HG03139 (cell line): Measurements from ENCODE around the gene ABHD17C.
"Not testable (repeated sequence)": the region's sequence is repeated elsewhere in the genome, so short reads cannot be mapped to it uniquely, and the experiment has no call there.

Experiments
- ATAC-seq: cut with Tn5 transposase; IDR thresholded peaks from one replicate; pipeline ENCODE4 v1.9.1; 2021; ENCODE audit not compliant: unreplicated experiment

Gene ABHD17C

GRCh38 chr15:80695099-80695910, at the start of gene ABHD17C:
ABHD17C (plus strand) TSS chr15:80695310; CDS start chr15:80695430, 120 bp downstream.
- ATAC-seq = peak; percentile 68

GRCh38 chr15:80645494-80646065, 49.5 kb upstream of the ABHD17C start:
- no peak for ATAC-seq

GRCh38 chr15:80647424-80647823, 47.7 kb upstream of the ABHD17C start:
- not testable (repeated sequence) for ATAC-seq

- ATAC-seq = no peak
These were observed 40.8 kb upstream of the ABHD17C start for GRCh38 chr15:80654299-80654698.

- ATAC-seq = no peak
These were observed 35.7 kb upstream of the ABHD17C start for GRCh38 chr15:80659375-80659774.

- no peak for ATAC-seq
These were observed 35.0 kb upstream of the ABHD17C start for GRCh38 chr15:80660119-80660518.

- ATAC-seq = no peak
These were observed 33.0 kb upstream of the ABHD17C start for GRCh38 chr15:80662129-80662528.

- ATAC-seq = no peak
These were observed 32.2 kb upstream of the ABHD17C start for GRCh38 chr15:80662757-80663553.

GRCh38 chr15:80665151-80665550, 30.0 kb upstream of the ABHD17C start:
- ATAC-seq = no peak

GRCh38 chr15:80667936-80668335, 27.2 kb upstream of the ABHD17C start:
- ATAC-seq = no peak

GRCh38 chr15:80668546-80669236, 26.4 kb upstream of the ABHD17C start:
- no peak for ATAC-seq

GRCh38 chr15:80669663-80670273, 25.3 kb upstream of the ABHD17C start:
- ATAC-seq = peak; percentile 63

- no peak for ATAC-seq
These were observed 21.4 kb upstream of the ABHD17C start for GRCh38 chr15:80673561-80674244.

GRCh38 chr15:80674245-80674614, 20.9 kb upstream of the ABHD17C start:
- no peak for ATAC-seq

GRCh38 chr15:80677041-80677440, 18.1 kb upstream of the ABHD17C start:
- no peak for ATAC-seq

- ATAC-seq = no peak
These were observed 15.8 kb upstream of the ABHD17C start for GRCh38 chr15:80679167-80679803.

- no peak for ATAC-seq
These were observed 15.3 kb upstream of the ABHD17C start for GRCh38 chr15:80679804-80680175.

- no peak for ATAC-seq
These were observed 12.9 kb upstream of the ABHD17C start for GRCh38 chr15:80682201-80682600.

- ATAC-seq = no peak
These were observed 10.4 kb upstream of the ABHD17C start for GRCh38 chr15:80684697-80685096.

GRCh38 chr15:80685628-80686027, 9.5 kb upstream of the ABHD17C start:
- no peak for ATAC-seq
